Suppressor macrophage treated with lipopolysaccharide for 4 hours (primary cell): ENCODE measurements around the gene MRPL55.

Experiments
- DNase-seq: peaks from one replicate; pipeline ENCODE4 v3.0.0-alpha.2; 2020

Gene MRPL55

DNA sequence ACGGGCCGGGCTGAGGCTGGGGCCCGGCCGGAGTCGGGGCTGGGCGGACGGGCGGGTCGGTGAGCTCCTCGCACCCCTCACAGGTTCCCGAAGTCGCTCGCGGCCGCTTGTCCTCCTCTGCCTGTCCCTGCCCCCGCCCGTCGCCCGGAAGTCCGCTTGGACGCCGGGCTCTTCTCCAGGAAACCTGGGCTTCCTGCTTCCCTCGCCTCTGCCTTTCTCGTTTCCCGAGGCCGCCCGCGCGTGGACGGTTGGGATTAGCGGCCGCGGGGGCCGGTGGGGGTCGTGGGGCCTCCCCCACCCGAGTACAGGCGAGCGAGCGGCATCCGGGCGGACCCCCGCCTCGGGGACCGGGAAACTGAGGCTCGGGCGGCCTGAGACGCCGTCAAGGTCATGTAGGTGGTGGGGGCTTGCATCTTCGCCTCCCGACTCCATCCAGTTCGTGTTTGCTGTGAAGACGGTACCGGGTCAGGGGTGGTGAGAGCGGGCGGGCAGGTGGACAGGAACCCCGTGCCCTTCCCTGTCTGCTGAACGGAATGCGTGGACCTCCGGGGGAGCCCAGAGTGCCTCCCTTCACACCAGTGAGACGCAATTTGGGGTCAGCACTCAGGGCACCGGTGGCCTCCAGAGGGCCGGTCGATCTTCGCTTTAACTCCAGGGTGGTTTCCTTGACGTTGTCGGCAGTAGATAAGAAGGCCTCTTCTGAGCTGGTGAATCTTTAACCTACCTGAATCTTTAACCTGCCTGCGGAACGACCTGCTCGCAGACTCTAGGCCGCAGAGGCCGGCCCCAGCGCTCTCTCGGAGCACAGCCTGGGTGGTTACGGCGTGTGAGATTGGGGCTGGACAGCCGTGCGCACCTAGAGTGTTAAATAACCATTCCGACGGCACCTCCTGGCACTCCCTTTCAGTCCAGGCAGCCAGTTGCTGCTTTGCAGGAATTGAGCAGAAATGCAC lies 25.9 kb downstream of the MRPL55 start:
- DNase-seq, result peak; percentile 59

DNA sequence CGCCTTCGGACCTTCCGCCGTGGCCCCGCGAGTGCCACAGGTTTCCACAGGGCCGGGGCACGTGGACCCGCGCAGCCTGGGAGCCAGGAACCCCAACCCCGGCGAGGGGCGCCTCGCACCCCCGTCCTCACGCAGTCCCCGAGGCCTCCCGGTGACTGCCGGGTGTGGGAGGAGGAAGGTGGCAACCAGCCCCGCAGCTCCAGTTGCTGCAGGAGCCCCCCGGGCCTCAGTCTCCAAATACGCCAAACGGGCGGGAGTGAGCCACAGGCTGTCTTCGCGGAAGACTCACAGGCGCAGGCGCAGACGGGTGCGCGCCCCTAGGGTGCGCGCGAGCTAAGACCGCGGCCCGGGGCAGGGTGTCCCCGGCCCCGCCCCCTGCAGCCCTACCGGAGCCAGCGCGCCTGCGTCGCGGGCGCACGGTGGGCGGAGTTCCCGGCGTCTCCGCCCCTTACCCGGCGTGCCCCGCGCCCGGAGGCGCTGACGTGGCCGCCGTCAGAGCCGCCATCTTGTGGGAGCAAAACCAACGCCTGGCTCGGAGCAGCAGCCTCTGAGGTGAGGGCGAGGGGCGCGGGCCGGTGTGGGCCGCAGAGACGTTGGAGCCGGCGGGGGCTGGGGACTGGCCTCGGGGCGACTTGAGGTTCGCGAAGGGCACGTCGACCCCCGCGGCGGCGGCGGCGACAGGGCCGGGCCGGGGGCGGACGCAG lies 26.7 kb downstream of the MRPL55 start, which contains the start of gene ARF1:
TSS of gene ARF1 (plus strand) at position 495 of the 704 bp plus-strand sequence. CDS start 14,407 bp downstream, outside the sequence.
- DNase-seq, result peak; percentile 99

DNA sequence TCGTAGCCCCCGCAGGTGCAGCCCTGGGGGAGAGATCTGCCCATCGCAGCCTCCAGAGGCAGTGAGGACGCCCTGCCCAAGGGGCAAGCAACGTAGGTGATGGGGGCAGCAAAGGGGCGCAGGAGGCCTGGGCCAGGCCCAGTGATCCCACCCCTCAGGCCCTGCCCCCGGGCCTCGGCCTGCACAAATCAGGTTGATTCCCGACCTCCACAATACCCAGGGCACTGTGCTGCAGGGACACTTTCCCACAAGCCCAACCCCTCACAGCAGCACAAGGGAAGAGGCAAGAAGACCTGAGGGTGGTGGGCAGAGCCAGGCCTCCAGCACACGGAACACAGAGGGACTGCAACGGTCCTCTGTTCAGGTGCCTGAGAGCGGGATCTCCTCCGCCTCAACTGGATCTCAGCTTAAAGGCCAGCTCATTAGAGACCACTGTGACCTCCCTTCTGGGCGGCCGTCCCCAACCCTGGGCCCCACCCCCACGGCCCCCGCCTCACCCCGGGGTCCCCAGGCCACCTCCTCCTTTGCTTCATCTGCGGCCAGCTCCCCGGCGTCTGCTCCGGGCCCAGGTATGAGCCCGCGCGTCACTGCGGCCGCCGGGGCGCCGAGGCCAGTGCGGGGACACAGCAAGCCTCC lies 27.4 kb downstream of the MRPL55 start:
- DNase-seq, result no peak

DNA sequence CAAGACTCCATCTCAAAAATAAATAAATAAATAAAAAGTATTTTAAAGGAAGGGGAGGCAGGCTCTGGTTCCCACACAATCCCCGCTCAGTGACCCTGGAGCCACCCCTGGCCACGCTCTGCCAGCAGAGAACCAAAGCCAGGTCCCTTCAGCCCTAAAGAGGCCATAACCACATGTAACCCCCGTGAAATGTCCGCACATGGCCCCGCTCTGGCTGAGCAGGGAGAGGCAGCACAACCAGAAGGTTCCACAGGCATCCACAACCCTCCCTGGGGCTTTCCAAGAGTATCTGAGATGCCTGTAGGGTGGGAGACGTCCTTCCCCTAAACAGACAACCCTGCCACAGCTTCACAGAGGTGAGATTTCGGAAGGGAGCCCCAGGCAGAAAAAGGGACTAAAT lies 28.0 kb downstream of the MRPL55 start:
- no peak for DNase-seq

DNA sequence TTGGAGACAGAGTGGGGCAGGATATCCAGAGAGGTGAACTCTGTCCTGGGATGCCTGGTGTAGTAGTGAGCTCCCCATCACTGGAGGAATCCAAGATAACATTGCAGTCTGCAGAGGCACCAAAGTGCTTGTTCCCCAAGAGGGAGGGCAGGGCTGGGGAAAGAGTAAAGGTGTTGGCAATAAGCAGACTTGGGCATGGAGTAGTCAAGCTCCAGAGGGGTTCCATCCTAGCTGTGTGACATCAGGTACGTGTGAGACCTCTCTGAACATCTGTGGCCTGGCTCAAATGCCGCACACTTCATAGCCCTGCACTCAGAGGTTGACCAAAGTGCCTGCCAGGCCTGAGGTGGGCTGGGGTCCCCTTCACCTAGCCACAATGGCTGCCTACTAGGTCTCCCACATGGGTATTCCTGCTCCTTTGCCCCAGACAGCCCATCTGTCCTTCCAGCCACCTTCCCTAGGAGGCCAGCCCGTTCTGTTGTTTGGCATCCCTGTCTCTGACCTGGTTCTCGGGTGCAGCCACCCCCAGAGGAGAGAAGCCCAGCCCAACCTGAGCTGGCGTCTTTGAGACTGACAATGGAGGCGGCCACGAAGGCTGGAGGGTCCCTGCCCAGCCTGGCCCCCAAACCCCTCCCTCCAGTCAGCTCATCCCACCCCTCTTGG lies 29.4 kb downstream of the MRPL55 start:
- DNase-seq, result no peak

DNA sequence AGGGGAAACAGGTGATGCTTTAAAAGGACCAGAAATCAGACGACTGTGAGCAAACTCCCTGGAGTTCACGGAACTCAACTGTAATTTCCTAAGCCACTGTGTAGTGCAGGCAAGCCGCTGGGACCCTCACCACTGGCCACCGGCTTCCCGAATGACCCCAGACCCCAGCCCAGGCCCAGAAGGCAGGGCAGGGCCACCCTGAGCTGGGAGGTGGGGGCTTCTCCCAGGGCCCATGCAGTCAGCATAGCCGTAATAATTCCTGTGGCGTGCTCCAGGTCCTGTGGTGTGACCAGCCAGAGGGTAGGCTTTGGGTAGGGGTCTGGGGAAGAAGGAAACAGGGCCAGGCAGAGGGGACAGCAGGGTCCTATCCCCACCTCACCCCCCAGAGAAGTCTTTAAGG lies 30.1 kb downstream of the MRPL55 start:
- DNase-seq, result no peak

DNA sequence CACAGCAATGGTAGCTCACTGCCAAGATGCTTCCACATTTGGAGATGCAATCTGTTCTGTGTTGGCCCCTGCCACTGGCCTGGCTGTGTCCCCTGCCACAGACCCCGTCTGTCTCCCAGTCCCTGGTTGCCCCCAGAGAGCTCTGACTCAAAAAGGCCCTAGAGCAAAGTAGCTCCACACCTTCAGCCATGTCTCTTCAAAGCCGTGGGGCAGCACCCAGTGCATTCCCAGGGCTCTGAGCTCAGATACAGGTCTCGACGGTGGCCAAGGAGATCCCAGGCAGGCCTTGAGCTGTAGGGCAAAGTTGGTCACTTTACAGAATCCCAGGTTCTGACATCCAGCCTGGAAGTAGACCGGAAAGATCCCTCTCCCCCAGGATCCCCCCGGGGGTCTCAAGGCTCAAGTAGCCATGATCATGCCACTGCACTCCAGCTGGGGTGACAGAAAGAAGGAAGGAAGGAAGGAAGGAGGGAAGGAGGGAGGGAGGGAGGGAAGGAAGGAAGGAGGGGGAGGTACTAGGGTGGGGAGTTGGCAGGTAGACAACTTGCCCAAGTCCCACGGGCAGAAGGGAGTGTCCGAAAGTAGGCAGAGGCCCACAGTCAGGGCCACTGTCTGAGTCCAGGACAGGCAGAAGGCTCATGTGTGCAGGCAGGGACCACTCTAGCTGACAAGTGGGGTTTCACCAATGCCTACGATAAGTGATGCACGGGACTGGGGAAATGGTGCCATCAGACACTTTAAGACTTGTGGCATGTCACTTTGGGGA lies 31.4 kb downstream of the MRPL55 start:
- DNase-seq, result no peak

DNA sequence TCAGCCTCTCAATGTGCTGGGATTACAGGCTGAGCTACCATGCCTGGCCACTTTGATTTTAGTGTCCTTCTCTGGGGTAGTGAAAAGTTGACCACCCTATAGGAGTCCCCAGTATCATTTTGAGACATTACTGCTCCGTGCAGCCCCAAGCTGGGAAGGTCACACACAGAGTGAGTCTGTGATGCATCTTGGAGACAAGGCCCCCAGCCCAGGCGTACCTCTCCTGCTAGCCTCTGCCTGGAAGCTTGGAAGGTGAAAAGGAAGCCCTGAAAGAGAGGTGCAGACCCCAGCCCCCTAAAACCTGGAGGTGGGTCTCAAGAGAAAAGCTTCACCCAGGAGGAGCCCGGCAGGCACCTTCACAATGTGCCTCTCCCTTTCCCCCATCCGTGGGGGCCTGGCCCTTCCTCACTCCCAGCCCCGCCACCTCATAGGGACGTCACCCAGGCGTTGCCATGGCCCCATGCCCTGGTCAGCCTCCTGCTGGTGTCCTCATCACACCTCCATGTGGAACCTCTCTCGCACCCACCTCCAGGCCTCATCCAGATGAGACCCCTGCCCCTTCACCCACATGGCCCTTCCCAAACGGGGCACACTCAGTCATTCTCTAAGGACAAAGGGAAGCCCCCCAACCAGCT lies 32.2 kb downstream of the MRPL55 start:
- DNase-seq, result no peak

DNA sequence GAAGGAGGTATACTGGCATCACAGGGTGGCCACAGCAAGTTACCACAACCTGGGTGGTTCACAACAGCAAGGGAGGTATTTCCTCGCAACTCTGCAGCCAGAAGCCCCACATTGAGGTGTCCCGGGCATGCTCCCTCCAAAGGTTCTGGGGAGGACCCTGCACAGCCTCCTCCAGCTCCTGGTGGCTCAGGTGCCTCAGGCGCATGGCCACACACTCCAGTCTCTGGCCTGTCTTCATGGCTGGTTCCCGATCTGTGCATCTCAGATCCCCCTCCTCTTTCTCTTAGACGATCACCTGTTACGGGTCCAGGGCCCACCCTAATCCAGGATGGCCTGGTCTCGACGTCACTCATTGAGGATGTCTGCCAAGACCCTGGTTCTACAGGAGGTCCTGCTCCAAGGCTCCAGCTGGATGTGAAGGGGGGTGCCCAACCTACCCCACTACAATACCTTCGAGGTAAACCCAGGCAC lies 33.3 kb downstream of the MRPL55 start:
- DNase-seq, result no peak

DNA sequence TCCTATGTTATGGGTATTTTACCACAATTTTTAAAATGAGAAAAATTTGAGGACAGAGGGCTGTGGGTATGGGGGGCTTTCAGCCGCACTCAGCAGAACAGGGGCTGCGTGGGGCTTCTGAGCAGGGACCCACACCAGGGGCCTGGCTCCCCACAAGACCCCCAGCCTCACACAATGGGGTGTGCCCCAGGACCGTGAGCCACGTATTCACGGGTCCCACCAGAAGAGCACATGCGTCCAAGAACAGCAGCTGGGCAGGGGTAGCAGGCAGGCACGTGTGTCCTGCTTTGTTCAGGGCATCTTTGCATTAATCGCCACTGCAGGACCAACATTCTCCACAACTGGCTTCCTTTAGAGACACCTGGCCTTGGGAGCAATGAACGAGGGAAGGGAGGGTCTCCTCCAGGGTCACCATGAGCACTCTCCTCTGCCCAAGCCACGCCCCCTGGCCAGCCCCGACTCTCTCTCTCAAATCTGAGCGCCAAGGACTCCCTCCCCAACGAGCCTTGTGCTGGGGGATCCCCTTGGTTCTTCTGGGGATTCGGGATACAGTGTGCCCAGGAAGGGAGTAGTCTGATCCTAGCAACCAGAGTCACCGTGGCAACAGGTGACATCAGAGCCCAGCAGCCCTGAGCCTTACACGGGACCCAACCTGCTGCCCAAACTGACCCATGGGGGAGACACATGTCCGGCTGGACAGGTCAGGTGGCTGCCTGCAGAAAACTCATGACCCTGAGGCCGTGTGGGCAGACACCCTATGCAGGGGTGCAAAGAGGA lies 34.0 kb downstream of the MRPL55 start:
- no peak for DNase-seq

DNA sequence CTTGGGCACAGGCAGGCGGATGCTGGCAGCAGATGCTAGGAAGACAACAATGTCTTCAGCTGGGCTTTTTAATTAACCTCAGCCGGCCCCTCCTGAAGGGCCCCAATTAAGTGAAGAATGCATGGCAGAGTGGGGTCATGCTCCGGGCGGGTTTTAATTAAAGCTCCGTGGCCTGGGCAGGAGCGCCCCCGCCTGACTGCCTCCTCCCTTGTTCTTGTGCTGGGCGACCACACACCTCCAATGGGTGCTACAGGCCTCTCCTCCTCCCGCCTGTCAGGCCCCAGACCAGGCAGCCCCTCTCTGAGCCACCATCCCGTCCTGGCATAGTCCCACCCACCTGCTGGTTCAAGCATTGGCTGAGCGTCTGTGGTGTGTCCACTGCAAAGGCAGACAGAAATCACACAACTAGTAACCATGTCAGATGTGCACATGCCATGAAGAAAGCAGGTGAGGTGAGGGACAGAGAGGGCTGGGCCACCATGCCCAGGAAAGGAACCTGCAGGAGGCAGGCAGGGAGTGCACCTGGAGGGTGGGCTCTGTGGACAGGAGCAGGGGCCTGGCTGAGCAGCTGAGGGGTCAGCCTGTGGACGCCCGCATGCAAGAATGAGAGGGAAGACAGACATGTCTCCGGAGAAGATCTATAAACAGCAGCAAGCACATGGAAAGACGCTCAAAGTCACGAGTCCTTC lies 35.1 kb downstream of the MRPL55 start:
- DNase-seq, result no peak

DNA sequence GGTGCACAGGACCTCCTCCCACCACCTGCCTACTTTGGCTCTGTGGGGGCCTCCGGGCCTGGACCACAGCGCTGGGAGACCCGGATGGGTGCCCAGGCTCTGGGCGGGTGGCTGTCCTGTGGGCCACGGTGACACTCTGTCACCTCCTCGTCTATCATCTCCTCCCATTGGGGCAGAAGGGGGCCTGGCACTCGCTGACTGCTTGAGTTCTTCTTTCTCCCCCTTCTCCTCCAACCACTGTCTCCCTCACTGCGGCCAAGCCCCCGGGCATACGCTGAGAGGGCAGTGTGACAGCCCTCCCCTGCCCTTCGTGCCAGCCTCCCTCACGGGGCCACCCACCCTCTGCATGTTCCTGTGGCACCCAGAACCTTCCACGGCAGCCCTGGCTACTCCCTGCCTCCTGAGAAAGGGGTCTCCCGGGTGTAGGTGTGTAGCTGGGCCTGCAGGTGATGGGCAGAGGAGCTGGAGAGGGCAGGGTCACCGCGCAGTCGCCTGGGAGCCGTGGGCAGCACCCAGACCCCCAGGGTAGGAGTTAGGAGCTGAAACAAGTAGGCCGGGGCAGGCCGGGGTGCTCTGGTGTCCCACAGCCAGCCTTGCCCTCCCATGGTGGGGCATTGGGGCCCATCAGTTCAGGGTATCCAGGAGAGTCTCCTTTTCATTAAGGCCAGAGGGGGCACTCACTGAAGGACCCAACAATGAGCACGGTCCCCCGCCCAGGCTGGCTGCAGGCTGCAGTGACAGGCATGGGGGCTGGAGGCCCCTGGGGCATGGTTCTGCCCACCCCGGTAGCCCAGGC lies 35.8 kb downstream of the MRPL55 start:
- DNase-seq, result no peak

DNA sequence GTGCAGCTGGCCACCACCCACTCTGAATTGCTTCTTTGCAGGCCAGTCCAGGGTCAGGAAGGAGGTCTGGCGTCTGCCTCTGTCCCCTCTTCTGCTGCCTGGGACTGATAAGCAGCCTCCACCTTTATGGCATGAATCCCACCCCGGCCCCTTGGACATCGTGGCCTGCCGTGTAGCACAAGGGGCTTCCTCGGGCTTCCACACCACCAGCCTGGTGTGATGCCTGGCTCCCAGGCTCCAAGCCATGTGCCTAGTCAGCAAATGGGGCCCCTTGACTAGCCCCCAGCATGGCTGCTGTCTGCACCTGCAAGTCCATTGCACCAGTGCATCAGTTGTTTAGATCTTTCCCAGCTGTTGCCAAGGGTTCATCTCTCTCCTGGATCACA lies 36.4 kb downstream of the MRPL55 start:
- DNase-seq, result no peak

DNA sequence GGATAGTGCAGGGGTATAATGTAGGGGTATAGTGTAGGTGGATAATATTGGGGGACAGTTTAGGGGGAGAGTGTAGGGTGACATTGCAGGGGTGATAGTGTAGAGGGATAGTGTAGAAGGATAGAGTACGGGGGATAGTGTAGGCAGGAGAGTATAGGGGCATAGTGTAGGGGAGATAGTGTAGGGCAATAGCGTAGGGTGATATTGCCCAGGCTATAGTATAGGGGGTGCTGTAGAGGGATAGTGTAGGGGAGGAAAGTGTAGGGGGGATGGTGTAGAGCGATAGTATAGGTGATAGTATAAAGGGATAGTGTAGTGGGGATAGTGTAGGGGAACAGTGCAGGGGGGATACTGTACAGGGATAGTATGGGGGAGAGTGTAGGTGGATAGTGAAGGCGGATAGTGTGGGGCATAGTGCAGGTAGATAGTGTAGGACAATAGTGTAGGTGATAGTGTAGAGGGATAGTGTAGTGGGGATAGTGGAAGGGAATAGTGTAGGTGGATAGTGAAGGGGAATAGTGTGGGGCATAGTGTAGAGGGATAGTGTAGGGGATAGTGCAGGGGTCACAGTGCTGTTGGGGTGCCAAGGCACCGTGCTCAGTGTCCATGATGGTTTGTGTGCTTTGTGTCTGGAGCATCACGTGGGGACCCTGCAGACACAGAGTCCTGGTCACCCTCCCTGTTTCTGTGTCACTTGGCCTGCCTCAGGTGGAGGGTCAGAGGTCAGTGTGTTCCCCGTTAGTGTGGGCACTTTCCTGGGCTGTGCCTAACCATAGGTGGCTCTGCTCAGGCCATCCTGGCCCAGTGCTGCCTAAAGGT lies 37.1 kb downstream of the MRPL55 start:
- no peak for DNase-seq

DNA sequence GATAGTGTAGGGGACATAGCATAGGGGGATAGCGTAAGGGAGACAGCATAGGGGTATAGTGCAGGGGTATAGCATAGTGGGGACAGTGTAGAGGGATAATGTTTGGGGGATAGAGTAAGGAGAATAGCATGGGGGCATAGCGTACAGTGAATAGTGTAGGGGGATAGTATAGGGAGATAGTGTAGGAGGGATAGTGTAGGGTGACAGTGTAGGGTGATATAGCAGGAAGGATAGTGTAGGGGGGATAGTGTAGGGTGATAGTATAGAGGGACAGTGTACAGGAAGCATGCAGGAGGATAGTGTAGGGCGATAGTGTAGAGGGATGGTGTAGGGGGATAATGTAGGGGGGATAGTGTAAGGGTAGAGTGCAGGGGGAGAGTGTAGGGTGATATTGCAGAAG lies 38.2 kb downstream of the MRPL55 start:
- no peak for DNase-seq

DNA sequence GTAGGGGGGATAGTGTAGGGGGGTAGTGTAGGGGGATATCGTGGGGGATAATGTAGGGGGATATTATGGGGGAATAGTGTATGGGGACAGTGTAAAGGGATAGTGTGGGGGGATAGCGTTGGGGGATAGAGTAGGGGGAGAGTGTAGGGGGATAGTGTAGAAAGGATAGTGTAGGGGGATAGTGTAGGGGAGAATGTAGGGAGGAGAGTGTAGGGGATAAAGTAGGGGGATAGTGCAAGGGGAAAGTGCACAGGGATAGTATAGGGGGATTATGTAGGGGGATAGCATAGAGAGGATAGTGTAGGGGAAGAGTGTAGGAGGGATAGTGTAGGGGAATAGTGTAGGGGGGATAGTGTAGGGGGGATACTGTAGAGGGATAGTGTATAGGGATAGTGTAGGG lies 38.9 kb downstream of the MRPL55 start:
- DNase-seq, result no peak

DNA sequence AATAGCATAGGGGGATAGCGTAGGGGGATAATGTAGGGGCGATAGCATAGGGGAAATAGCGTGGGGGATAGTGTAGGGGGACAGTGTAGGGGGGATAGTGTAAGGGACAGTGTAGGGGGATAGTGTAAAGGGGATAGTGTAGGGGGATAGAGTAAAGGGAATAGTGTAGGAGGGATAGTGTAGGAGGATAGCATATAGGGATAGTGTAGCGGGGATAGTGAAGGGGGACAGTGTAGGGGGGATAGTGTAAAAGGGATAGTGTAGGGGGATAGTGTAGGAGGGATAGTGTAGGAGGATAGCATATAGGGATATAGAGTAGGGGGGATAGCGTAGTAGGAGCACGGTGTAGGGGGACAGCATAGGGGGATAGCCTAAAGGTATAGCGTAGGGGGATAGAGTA lies 40.7 kb downstream of the MRPL55 start:
- DNase-seq, result no peak

DNA sequence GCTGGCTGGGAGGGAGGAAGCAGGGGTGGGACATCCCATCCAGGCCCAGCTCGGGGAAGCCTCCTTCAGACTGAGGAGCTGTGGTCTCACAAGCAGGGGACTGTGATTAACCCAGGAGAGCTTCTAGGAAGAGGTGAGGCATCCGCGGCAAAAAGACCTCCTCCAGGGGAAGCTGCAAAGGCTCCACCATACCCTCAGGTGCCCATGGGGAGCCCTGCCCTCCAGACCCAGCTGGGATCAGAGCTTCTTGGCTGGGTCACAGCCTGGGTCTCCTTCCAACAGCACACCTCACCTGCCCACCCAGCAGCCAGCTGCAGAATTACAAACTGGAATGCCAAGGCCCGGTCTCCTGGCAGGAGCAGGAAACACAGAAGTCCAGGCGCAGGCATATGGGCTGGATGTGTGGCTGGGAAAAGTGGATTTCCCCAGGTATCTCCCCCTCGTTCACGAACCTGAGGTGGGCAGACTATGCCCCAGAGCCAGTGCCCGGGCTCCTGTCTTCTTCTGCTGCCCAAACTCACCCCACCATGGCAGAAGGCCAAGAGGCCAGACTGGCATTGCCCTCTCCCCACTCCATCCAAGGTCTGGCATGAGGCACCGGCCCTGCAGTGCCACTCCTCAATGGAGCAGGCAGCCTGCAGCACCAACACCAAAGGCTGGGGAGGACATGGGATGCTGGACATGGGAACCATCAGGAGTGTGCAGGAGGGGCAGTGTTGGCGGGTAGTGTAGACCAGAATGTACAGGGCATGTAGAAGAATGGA lies 42.0 kb downstream of the MRPL55 start:
- no peak for DNase-seq
